ENCODE results near the gene GRIK3. TPM values are rescaled to one million over a fixed set of nuclear protein-coding genes. Genes with fewer than 3 reads are reported as not detected.

The GRIK3 gene
- total and polyA plus RNA-seq, 2 donors (not counting 1 experiment from before 2014, with no cell fraction given): not detected

GRCh38 chr1:37064039-37064438 is 29.7 kb upstream of the GRIK3 start:
- Histone ChIP-seq H3K9me3 (ENCODE audit: control insufficient read depth, insufficient read depth, low read depth, low read length) (no peaks in the 10 kb centered on the region), H3K4me2 (ENCODE audit: extremely low read depth, insufficient read depth, low read length) (no peak overlapping the region), H4K20me1 (ENCODE audit: control insufficient read depth, extremely low read depth, insufficient read depth, low read length) (no peaks in the 10 kb centered on the region), H3K27ac (ENCODE audit: insufficient read depth, low read length) (no peak overlapping the region), H3K4me1 (ENCODE audit: control insufficient read depth, extremely low read depth, insufficient read depth, low read length) (no peaks in the 10 kb centered on the region), H3K4me3 (replicated peaks in 1 of 4; ENCODE audit: control extremely low read depth in 1 of 4, insufficient read depth in 1 of 4, low read depth in 3 of 4, low read length in 4 of 4) (no peak overlapping the region), H3K27me3 (ENCODE audit: control insufficient read depth, insufficient read depth, low read length) (no peaks in the 10 kb centered on the region), H2AFZ (ENCODE audit: low read length) (no peak overlapping the region), H3K79me2 (ENCODE audit: control insufficient read depth, insufficient read depth, low read length) (no peaks in the 10 kb centered on the region), H3K36me3 (ENCODE audit: control insufficient read depth, insufficient read depth, low read length) (no peaks in the 10 kb centered on the region), H3K9ac (ENCODE audit: insufficient read depth, low read length) (no peak overlapping the region)
- DNase-seq (ENCODE audit: low read depth in 2 of 2): no peak
- TF ChIP-seq CTCF (conservative IDR thresholded peaks at IDR 0.05 in 1 of 2, IDR thresholded peaks at IDR 0.05 in 1 of 2; ENCODE audit: low read depth in 1 of 2, low read length in 2 of 2) (no peak), EZH2 (IDR thresholded peaks at IDR 0.05; ENCODE audit: low read length, missing control alignments) (no peak)

- Histone ChIP-seq H2AFZ (ENCODE audit: low read length) (no peak overlapping the region), H3K4me3 (replicated peaks in 1 of 4; ENCODE audit: control extremely low read depth in 1 of 4, insufficient read depth in 1 of 4, low read depth in 3 of 4, low read length in 4 of 4) (no peak overlapping the region), H3K79me2 (ENCODE audit: control insufficient read depth, insufficient read depth, low read length) (no peaks in the 10 kb centered on the region), H3K36me3 (ENCODE audit: control insufficient read depth, insufficient read depth, low read length) (no peaks in the 10 kb centered on the region), H3K4me2 (ENCODE audit: extremely low read depth, insufficient read depth, low read length) (no peak overlapping the region), H3K27ac (ENCODE audit: insufficient read depth, low read length) (no peak overlapping the region), H3K27me3 (ENCODE audit: control insufficient read depth, insufficient read depth, low read length) (no peaks in the 10 kb centered on the region), H3K4me1 (ENCODE audit: control insufficient read depth, extremely low read depth, insufficient read depth, low read length) (no peaks in the 10 kb centered on the region), H3K9me3 (ENCODE audit: control insufficient read depth, insufficient read depth, low read depth, low read length) (no peaks in the 10 kb centered on the region), H4K20me1 (ENCODE audit: control insufficient read depth, extremely low read depth, insufficient read depth, low read length) (no peaks in the 10 kb centered on the region), H3K9ac (ENCODE audit: insufficient read depth, low read length) (no peak overlapping the region)
- TF ChIP-seq EZH2 (IDR thresholded peaks at IDR 0.05; ENCODE audit: low read length, missing control alignments) (no peak), CTCF (conservative IDR thresholded peaks at IDR 0.05 in 1 of 2, IDR thresholded peaks at IDR 0.05 in 1 of 2; ENCODE audit: low read depth in 1 of 2, low read length in 2 of 2) (no peak)
- no peak for DNase-seq (ENCODE audit: low read depth in 2 of 2)
Observed at GRCh38 chr1:37059346-37059745, 25.0 kb upstream of the GRIK3 start.

- Histone ChIP-seq H3K4me3 (replicated peaks in 1 of 4; ENCODE audit: control extremely low read depth in 1 of 4, insufficient read depth in 1 of 4, low read depth in 3 of 4, low read length in 4 of 4) (no peak overlapping the region), H3K9me3 (ENCODE audit: control insufficient read depth, insufficient read depth, low read depth, low read length) (no peaks in the 10 kb centered on the region), H3K27me3 (ENCODE audit: control insufficient read depth, insufficient read depth, low read length) (no peaks in the 10 kb centered on the region), H3K4me1 (ENCODE audit: control insufficient read depth, extremely low read depth, insufficient read depth, low read length) (no peaks in the 10 kb centered on the region), H3K79me2 (ENCODE audit: control insufficient read depth, insufficient read depth, low read length) (no peaks in the 10 kb centered on the region), H3K36me3 (ENCODE audit: control insufficient read depth, insufficient read depth, low read length) (no peaks in the 10 kb centered on the region), H3K4me2 (ENCODE audit: extremely low read depth, insufficient read depth, low read length) (no peak overlapping the region), H2AFZ (ENCODE audit: low read length) (no peak overlapping the region), H4K20me1 (ENCODE audit: control insufficient read depth, extremely low read depth, insufficient read depth, low read length) (no peaks in the 10 kb centered on the region), H3K27ac (ENCODE audit: insufficient read depth, low read length) (no peak overlapping the region), H3K9ac (ENCODE audit: insufficient read depth, low read length) (no peak overlapping the region)
- no peak for DNase-seq (ENCODE audit: low read depth in 2 of 2)
- no peak for TF ChIP-seq CTCF (conservative IDR thresholded peaks at IDR 0.05 in 1 of 2, IDR thresholded peaks at IDR 0.05 in 1 of 2; ENCODE audit: low read depth in 1 of 2, low read length in 2 of 2)
- TF ChIP-seq EZH2 (IDR thresholded peaks at IDR 0.05; ENCODE audit: low read length, missing control alignments): no peak
Observed at GRCh38 chr1:37058424-37058988, 24.2 kb upstream of the GRIK3 start.

All from fibroblast of lung (primary cell).